DMS53 treated with DMSO at 0.1 percent for 48 hours (cell line): ENCODE data around the gene APOA1.

ENCODE experiments used
- DNase-seq: peaks from one replicate; lab custom pipeline; 2025; ENCODE audit not compliant: unreplicated experiment; lab: John Stamatoyannopoulos, UW

Gene APOA1

GRCh38 chr11:116791813-116792143, 45.6 kb downstream of the APOA1 start, which contains the start of gene APOA5:
TSS of gene APOA5 (minus strand) at chr11:116791879. CDS start at chr11:116791860, 19 bp downstream.
- DNase-seq: no peak

GRCh38 chr11:116791002-116791812, 46.2 kb downstream of the APOA1 start:
- peak; percentile 30 for DNase-seq

GRCh38 chr11:116790167-116791001, 47.0 kb downstream of the APOA1 start:
- DNase-seq: no peak

- no peak for DNase-seq
Observed at GRCh38 chr11:116788975-116789374, 48.4 kb downstream of the APOA1 start.

GRCh38 chr11:116788534-116788933, 48.9 kb downstream of the APOA1 start:
- DNase-seq: no peak

GRCh38 chr11:116787786-116788486, 49.5 kb downstream of the APOA1 start, which contains the start of gene ZPR1:
TSS of gene ZPR1 (minus strand) at chr11:116788023. CDS start at chr11:116787990, 33 bp downstream.
- DNase-seq: peak; percentile 73

GRCh38 chr11:116787436-116787785, 50.0 kb downstream of the APOA1 start:
- no peak for DNase-seq

GRCh38 chr11:116786966-116787365, 50.5 kb downstream of the APOA1 start:
- no peak for DNase-seq

- no peak for DNase-seq
Observed at GRCh38 chr11:116786326-116786725, 51.1 kb downstream of the APOA1 start.
